ENCODE data around the gene PRKCZ.
A peak's percentile ranks its signal among the peaks of the same experiment; 100 is the strongest.

Gene PRKCZ

GRCh38 chr1:2024887-2025286 is 25.3 kb upstream of the PRKCZ start:
- DNase-seq (ENCODE audit: low spot score), result no peak

- no peak for DNase-seq (ENCODE audit: low spot score)
These were observed 24.7 kb upstream of the PRKCZ start for GRCh38 chr1:2025491-2025981.

- DNase-seq (ENCODE audit: low spot score), result no peak
These were observed 22.1 kb upstream of the PRKCZ start for GRCh38 chr1:2027961-2028583.

GRCh38 chr1:2028870-2029560 is 21.2 kb upstream of the PRKCZ start:
- DNase-seq (ENCODE audit: low spot score), result no peak

- DNase-seq (ENCODE audit: low spot score), result no peak
These were observed 20.6 kb upstream of the PRKCZ start for GRCh38 chr1:2029561-2029960.

- DNase-seq (ENCODE audit: low spot score), result no peak
These were observed 19.9 kb upstream of the PRKCZ start for GRCh38 chr1:2030076-2030871.

GRCh38 chr1:2031546-2032540 is 18.4 kb upstream of the PRKCZ start:
- no peak for DNase-seq (ENCODE audit: low spot score)

GRCh38 chr1:2032737-2033136 is 17.5 kb upstream of the PRKCZ start:
- no peak for DNase-seq (ENCODE audit: low spot score)

- DNase-seq (ENCODE audit: low spot score), result no peak
These were observed 17.0 kb upstream of the PRKCZ start for GRCh38 chr1:2033165-2033564.

GRCh38 chr1:2036287-2036686 is 13.9 kb upstream of the PRKCZ start:
- no peak for DNase-seq (ENCODE audit: low spot score)

- peak; percentile 60 for DNase-seq (ENCODE audit: low spot score)
These were observed 12.8 kb upstream of the PRKCZ start for GRCh38 chr1:2037314-2037979.

- no peak for DNase-seq (ENCODE audit: low spot score)
These were observed 12.0 kb upstream of the PRKCZ start for GRCh38 chr1:2038229-2038628.

GRCh38 chr1:2039251-2039650 is 11.0 kb upstream of the PRKCZ start:
- no peak for DNase-seq (ENCODE audit: low spot score)

GRCh38 chr1:2041305-2041704 is 8.9 kb upstream of the PRKCZ start:
- DNase-seq (ENCODE audit: low spot score), result no peak

GRCh38 chr1:2041887-2042286 is 8.3 kb upstream of the PRKCZ start:
- DNase-seq (ENCODE audit: low spot score), result no peak

GRCh38 chr1:2042830-2043773 is 7.1 kb upstream of the PRKCZ start:
- DNase-seq (ENCODE audit: low spot score), result no peak

GRCh38 chr1:2043886-2044285 is 6.3 kb upstream of the PRKCZ start:
- DNase-seq (ENCODE audit: low spot score), result no peak

- DNase-seq (ENCODE audit: low spot score), result peak; percentile 81
These were observed 5.5 kb upstream of the PRKCZ start for GRCh38 chr1:2044510-2045319.
